Lower leg skin (tissue), 3 donors: ENCODE data around the gene NUDT19.

Source experiments
- POLR2A ChIP-seq, 2 donors: fragments of 450-650 bp; IDR thresholded peaks; one replicate each; pipeline ENCODE4 v1.6.1; 2016 to 2017; ENCODE audit warnings: antibody characterized with exemption in 2 of 2, mild to moderate bottlenecking in 1 of 2, moderate library complexity in 1 of 2
- TF ChIP-seq, protein P1 (sequence below), 3 donors: fragments of 450-650 bp; IDR thresholded peaks; one replicate each; pipeline ENCODE4 v1.5.1; 2016; ENCODE audit warnings: antibody characterized with exemption in 3 of 3, mild to moderate bottlenecking in 3 of 3, moderate library complexity in 2 of 3

DNA sequence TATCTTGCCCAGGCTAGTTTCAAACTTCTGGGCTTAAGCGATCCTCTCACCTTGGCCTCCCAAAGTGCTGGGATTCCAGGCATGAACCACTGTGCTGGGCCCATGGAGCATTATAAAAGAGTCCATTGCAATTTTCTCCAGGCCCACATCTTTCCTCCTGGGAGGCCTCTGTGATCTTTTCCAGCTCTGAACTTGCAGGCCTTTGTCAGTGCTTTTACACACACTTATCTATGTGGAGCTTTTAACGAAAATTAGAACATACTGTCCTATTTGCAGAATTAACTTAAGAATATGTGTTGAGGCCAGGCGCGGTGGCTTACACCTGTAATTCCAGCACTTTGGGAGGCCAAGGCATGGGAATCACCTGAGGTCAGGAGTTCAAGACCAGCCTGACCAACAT lies 51.8 kb downstream of the NUDT19 start:
- TF ChIP-seq POLR2A (IDR thresholded peaks at IDR 0.05) = no peak
- TF ChIP-seq, protein P1, sequence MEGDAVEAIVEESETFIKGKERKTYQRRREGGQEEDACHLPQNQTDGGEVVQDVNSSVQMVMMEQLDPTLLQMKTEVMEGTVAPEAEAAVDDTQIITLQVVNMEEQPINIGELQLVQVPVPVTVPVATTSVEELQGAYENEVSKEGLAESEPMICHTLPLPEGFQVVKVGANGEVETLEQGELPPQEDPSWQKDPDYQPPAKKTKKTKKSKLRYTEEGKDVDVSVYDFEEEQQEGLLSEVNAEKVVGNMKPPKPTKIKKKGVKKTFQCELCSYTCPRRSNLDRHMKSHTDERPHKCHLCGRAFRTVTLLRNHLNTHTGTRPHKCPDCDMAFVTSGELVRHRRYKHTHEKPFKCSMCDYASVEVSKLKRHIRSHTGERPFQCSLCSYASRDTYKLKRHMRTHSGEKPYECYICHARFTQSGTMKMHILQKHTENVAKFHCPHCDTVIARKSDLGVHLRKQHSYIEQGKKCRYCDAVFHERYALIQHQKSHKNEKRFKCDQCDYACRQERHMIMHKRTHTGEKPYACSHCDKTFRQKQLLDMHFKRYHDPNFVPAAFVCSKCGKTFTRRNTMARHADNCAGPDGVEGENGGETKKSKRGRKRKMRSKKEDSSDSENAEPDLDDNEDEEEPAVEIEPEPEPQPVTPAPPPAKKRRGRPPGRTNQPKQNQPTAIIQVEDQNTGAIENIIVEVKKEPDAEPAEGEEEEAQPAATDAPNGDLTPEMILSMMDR (IDR thresholded peaks at IDR 0.05) = no peak
